Right lobe of liver (tissue), 4 donors: Measurements from ENCODE around the gene SLC27A2.

Experiments
- POLR2A ChIP-seq: fragments of 450-650 bp; IDR thresholded peaks from one replicate; pipeline ENCODE4 v1.6.1; 2017; ENCODE audit warnings: antibody characterized with exemption, mild to moderate bottlenecking
- TF ChIP-seq, protein P1 (sequence below), 4 donors: fragments of 200-600 bp in 3 of 4; fragments of 450-650 bp in 1 of 4; IDR thresholded peaks; one replicate each; pipeline versions ENCODE4 v1.5.1 to v1.8.0; 2016 to 2022; ENCODE audit warnings: antibody characterized with exemption in 4 of 4, mild to moderate bottlenecking in 2 of 4
- donor health status: DM: no; HTN: no; CAD: no.
- donor health status: DM: no; HTN: no; CAD: no.
- donor health status: DM: no; HTN: yes; CAD: no.

DNA sequence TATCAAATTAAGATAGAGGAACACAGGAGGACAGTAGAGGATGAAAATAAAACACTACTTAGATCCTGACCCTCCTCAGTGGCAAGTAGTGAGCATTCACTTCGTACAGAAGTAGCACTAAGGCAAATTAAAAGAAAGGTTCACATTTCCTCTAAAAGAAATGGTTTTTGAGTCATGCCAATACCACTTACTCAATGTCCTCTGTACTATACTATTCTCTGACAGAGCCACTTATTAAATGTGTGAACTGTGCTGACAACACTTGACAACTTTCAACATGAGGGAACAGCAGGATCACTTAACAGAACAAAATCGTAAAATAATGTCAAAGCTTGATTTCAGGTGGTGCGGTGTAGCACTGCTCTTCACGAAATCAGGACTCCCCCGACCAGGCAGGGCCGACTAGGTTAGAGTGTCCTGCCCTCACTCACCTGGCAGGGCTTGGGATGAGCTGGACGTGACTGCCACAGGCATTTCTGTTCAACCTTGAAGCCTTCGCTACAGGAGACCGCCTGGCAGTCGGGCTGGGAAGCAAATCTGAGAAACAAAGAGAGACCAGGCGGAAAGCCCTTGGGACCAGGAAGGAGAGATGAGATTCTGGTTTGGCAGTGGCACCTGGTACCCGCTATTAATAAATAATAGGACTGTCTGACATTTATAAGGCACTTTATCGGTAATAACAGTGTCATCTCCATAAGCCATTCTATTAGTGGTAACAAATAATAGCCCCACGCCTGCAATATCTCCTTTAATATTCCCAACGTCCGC lies 611 bp upstream of the SLC27A2 start:
- TF ChIP-seq, protein P1, sequence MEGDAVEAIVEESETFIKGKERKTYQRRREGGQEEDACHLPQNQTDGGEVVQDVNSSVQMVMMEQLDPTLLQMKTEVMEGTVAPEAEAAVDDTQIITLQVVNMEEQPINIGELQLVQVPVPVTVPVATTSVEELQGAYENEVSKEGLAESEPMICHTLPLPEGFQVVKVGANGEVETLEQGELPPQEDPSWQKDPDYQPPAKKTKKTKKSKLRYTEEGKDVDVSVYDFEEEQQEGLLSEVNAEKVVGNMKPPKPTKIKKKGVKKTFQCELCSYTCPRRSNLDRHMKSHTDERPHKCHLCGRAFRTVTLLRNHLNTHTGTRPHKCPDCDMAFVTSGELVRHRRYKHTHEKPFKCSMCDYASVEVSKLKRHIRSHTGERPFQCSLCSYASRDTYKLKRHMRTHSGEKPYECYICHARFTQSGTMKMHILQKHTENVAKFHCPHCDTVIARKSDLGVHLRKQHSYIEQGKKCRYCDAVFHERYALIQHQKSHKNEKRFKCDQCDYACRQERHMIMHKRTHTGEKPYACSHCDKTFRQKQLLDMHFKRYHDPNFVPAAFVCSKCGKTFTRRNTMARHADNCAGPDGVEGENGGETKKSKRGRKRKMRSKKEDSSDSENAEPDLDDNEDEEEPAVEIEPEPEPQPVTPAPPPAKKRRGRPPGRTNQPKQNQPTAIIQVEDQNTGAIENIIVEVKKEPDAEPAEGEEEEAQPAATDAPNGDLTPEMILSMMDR (IDR thresholded peaks at IDR 0.05), result no peak
- TF ChIP-seq POLR2A, result no peak
